GM18870 (cell line): ENCODE data around the gene CARMIL1.
A peak's percentile ranks its signal among the peaks of the same experiment; 100 is the strongest.
"Not testable (repeated sequence)": the region's sequence is repeated elsewhere in the genome, so short reads cannot be mapped to it uniquely, and the experiment has no call there.

Experiments
- ATAC-seq: cut with Tn5 transposase; IDR thresholded peaks from one replicate; pipeline ENCODE4 v1.9.1; 2021; ENCODE audit warnings: moderate library complexity; ENCODE audit not compliant: unreplicated experiment

CARMIL1 gene

DNA sequence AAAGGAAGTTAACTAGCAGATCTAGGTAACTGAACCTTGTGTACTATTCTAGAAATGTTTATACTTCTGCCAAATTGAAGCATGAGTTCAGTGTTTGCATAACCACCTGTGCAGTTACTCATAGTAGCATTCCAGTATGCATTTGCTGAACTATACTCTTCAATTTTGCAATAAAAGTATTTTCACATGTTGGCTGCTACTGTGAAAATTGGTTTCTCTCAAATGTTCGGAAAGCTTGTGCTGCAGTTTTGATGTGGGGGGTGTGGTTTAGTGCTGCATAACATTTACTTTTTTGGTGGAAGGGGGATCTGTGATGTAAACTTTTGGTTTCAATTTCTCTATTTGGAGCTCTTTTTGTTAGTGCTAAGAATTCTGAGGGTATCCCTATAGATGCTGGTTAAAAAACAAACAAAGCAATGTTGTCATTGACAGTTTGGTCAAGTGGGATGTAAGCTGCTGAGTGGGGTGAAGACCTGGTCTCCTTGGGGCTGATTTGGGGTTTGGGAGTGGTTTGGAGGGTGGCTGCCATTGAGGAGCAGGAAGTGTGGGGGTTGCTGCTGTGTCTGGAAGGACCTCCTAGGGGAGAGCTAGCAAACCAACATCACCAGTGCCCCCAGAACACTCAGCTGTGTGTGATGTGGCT lies 87.8 kb downstream of the CARMIL1 start:
- peak; percentile 40 for ATAC-seq

DNA sequence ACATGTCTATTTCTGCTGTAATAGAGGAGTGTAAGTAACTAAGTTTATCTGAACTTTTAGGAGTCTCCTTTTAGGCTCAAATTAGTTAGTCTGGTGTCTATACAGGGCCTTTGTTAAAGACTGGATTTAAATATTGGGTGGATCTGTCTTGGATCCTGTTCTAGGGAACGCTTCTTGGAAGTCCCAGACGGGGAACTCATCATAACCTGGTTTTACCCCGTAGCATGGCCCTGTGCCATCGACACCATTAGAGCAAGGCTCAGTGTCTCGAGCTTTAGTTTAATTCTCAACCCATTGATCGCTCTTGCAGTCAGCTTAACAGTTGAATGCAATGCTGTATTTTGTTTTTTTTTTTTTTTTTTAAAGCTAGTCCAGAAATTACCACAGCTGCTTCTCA lies 89.9 kb downstream of the CARMIL1 start:
- ATAC-seq: no peak

DNA sequence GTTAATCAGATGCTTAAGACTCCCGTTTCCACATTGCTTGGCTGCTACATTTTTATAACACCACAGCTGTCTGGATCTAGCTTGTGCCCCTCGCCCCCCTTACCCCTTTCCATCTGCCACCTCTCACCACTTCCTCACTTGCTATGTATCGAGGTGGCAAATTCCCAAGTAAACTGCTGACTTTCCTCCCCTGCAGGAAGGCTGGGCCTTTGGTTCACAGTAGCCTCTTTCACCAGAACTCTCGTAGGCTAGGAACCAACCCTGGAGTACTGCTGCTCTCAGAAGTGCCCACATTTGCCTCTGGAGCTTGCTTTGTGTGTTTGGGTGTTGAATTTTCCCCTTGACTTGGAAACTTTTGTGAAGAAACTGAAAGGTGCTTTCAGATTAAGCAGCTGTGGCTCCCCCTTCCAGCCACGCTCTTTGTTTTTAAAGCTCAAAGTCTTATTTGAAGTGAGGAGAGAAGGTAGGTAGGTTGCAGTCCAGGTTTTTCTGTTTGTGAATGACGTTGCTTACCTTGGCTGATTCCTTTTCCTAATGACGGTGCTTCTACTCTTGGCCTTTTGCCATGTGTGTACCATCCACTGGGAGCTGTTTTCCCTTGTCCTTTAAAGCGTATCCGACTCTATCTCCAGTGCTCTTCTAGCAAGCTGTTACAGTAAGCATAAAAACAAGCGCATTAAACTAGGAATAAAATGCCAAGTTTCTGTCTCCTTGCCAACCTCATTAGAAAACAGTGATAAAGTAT lies 90.4 kb downstream of the CARMIL1 start:
- no peak for ATAC-seq

DNA sequence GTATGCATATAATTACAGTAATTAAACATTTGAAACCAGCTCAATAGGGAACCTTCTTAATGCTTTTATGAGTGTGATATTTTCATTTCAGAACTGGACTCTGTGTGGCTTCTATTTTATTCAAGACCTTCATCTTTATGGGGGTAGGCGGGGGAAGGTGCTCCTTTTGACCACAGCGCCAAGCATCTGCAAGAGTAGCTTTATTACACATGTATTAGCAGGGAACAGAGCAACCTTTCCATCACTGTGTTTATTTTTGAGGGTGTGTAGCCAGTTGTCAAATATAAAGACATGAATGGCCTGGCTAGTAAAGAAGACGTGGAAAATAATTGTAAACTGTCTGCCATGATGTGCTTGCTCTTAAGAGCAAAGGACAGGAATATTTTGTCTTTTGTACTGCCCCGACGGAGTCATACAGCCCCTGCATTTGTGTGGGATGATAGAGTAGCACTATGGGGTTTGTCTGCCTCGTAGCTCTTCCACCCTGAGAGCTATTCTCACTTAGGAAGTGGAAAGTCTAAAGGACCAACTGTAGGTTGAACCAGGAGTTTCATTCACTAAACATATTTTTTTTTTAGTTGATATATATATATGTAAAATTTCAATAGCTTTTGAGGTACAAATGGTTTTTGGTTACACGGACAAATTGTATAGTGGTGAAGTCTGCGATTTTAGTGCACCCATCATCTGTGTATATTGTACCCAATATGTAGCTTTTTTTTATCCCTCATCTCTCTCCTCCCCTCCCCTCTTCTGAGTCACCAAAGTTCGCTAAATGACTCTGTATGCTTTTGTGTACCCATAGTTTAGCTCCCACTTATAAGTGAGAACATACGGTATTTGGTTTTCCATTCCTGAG lies 91.2 kb downstream of the CARMIL1 start:
- ATAC-seq: no peak

DNA sequence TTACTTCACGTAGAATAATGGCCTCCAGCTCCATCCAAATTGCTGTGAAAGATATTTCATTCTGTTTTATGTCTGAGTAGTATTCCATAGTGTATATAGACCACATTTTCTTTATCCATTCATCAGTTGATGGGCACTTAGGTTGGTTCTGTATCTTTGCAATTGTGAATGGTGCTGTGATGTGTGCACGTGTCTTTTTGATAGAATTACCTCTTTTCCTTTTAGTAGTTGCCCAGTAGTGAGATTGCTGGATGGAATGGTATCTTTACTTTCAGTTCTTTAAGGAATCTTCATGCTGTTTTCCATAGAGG lies 91.8 kb downstream of the CARMIL1 start:
- ATAC-seq: no peak

DNA sequence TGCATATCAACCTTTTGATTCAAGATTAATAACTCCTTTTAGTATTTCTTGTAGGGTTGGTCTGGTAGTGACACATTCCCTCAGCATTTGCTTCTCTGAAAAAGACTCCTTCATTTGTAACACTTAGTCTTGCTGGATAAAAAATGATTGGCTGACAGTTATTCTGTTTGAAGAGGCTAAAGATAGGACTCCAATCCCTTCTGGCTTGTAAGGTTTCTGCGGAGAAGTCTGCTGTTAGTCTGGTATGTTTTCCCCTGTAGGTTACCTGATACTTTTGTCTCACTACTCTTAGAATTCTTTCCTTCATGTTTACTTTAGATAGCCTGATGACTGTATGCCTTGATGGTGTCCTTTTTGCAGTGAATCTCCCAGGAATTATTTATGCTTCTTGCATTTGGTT lies 96.0 kb downstream of the CARMIL1 start:
- ATAC-seq: no peak

DNA sequence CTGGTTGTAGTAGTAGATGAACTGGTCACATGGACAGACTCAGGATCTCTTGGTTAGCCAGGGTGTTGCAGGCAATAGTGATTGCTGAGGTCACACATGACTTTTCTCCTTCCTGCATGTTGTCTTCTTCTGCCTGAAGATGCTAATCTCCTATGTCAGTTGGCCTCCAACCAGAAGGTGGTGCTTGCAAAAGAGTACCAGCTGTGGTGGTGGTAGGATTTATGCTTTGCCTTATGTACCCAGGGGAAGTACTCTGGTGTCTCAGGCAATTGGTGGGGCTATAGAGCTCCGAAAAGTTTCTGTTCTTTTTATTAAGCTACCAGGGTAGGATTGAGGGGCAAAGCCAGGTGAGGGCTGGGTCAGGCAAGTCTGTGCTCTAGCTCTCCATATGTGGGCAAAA lies 98.5 kb downstream of the CARMIL1 start:
- ATAC-seq: no peak

DNA sequence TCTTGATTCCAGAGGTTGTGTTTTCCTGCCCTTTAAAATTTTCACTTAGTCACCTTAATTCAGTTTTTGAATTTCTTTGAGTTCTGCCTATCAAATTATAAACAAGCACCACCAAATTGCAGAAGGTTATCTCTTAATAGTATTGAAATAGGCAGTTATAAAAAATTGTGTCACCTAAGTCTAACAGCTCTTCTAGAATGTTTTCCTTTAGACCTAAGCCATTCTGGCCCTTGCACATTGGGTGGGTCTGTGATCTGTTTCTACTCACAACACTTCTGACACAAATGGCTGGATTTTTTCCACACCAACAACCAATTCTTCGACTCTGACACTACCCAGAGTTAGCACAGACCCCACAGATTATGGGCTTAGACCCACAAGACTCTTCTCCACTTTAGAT lies 101.9 kb downstream of the CARMIL1 start:
- no peak for ATAC-seq

DNA sequence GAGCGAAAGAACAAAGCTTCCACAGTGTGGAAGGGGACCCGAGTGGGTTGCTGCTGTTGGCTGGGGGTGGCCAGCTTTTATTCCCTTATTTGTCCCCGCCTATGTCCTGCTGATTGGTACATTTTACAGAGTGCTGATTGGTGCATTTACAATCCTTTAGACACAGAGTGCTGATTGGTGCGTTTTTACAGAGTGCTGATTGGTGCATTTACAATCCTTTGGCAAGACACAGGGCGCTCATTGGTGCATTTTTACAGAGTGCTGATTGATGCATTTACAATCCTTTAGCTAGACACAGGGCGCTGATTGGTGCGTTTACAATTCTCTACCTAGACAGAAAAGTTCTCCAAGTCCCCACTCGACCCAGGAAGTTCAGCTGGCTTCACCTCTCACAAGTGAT lies 103.3 kb downstream of the CARMIL1 start:
- ATAC-seq: not testable (repeated sequence)

DNA sequence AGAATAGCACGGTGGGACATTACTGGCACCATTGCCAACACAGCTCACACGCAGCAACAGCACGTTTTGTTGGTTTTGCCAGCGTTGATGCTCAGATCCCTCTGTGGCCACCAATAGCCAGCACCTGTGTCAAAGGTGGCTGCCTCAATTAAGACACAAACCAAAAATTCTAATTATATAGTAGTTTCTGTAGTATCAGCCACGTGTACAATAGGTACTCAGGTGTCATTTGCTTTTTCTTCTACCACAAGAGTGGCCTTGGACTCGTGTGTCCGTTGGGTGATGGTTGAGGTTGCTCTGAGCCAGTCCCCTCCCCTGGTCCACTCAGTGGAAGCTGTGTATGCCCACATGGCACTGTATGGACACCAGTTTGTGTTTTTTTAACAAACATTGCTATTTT lies 105.1 kb downstream of the CARMIL1 start:
- ATAC-seq: no peak

DNA sequence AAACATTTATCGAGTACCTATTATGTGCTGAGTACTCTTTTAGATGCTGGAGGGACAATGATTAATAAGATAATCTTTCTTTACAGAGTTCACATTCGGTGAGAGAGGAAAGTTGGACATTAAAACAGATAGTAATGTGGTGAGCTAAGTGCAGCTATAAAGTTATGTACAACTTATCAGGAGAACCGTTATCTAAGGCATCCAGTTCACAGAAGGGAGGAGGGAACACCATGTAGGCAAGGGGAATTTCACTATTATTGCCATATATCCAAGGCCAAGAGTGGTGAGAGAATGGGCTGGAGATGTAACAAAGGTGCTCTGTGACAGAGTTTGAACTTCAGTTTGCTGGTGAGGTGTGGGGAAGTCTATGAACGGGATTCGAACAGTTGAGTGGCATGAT lies 105.8 kb downstream of the CARMIL1 start:
- ATAC-seq: no peak

DNA sequence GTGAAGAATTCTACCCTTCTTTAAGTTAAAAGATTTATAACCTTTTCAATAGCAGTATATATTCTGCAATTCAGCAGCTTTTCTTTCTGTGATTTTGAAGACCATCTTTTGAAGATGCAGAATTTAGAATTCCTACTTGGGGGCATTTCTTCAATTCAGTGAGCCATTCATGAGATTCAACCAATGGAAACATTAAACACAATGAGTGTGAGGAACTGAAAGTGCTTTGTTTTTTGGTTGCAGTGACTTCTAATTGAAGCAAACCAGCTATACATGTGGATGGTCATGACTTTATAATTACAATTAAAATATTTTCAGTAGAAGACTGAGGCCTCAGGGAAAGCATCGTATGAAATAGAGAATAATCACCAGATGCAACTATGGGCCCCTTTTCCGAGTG lies 108.3 kb downstream of the CARMIL1 start:
- ATAC-seq: no peak

DNA sequence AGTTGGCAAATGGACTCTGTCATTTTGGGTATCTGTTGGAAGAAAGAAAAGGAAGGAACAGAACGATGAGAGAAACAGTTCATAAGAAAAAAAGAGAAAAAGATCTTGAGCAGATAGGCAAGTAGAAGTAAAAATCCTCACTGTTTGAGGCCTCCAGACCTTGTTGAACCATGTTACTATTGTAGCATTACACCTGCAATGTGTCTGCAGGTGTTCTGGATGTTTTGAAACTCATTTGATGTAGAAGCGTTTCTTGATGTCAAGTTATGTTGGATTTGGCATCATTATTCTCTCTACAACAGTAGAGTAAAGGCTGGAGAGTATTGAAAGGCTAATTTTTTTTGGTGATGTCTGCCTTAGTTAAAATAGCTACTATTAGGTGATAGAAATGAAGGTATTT lies 108.7 kb downstream of the CARMIL1 start:
- no peak for ATAC-seq

DNA sequence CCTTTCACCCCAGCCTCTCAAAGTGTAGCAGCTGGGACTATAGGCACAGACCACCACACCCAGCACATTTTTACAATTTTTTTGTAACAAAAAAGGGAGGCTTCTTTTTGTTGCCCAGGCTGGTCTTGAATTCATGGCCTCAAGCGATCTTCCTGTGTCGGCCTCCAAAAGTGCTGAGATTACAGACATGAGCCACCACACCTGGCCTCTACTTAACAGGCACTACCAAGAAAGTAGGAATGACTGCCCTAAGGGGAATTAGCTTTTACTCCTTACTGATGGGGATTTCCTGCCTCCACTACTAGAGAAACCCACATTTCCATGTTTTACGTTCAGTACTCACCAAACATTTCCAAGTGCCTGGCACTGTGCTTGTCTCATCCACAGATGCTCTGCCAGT lies 109.6 kb downstream of the CARMIL1 start:
- no peak for ATAC-seq

DNA sequence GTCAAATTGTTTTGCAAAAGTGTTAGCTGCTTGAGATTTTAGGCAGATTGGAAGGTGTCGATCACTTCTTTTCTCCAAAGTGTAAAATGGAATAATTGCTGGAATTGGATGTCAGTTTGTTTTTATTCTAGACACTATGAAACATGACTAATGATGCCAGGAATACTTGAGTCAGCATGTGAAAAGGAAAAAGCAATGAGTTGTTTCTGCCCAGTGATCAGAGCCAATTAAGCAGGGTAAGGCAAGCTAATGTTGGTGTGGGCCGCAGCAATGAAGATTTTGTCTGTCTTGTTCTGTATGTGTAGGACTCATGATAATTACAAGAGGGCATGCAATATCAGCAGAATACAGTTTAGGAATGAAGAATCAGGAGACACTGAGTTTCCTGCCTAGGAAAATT lies 110.3 kb downstream of the CARMIL1 start:
- ATAC-seq: no peak

DNA sequence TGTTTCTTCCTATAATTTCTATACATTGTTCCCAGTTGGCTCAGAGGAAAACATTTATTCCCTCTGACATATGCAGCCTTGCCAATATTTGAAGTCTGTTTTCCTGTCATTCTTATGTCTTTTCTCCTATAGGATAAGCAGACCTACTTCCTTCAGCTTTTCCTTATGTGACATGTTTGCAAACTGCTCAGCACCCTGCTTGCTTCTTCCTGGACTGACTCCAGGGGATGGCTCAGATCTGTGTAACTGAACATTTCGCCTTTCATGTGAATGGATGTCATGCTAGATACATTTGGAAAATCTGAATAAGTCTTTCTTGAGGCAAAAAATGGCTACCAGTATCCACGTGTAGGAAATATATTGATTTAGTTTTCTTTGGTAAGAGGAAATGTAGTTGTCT lies 113.2 kb downstream of the CARMIL1 start:
- ATAC-seq: no peak

DNA sequence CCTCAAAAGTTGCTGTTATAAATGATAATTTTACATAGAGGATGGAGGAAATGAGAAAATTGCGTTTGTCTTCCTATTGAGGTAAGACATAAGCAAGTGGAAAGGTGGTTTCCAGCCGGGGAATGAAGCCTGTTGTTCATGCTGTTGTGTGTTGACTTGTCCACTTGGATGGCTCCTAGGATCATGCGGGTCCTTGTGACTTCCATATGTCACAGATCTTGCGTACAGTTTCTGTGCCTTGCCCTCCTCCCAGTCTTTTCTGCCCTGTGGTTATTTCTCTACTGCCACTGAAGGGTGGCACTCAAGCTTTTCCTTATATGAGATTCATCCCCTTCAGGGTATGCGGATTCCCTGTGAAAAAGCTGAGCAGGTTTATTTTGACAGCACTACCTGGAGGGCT lies 116.6 kb downstream of the CARMIL1 start:
- ATAC-seq: no peak

DNA sequence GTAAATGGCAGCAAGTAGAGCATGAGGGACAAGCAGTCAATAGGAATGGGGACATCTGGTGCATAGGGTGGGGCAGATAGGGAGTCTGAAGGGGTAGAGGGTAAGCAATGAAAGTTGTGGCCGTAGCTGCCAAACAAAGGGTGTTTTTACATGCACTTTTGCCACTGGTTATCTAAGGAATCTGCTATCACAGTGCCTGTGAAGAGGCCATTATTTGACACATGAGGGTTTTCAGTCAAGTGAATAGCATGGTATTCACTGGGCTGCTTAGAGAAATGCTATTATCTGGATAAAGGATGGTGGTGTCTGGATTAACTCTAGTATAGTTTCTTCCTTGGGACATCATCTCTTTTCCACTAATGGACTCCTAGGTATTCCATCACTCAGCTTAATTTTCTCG lies 118.2 kb downstream of the CARMIL1 start:
- no peak for ATAC-seq

DNA sequence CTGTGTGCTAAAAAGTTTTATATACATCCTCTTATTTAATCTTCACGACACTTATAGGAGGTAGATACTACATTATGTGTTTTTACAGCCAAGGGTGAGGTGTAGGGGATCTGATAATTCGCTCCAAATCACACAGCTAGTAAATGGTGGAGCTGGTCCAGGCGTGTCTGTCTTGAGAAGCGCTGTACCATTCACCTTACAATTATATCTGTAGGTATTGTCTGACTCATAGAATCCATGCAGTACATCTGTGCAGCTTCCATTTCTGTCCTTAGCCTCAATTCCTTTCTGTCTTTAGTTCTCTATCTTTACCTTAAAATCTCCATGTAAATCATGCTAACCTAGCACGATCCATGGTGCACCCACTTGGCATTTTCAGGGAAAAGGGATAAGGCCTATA lies 120.7 kb downstream of the CARMIL1 start:
- ATAC-seq: no peak

DNA sequence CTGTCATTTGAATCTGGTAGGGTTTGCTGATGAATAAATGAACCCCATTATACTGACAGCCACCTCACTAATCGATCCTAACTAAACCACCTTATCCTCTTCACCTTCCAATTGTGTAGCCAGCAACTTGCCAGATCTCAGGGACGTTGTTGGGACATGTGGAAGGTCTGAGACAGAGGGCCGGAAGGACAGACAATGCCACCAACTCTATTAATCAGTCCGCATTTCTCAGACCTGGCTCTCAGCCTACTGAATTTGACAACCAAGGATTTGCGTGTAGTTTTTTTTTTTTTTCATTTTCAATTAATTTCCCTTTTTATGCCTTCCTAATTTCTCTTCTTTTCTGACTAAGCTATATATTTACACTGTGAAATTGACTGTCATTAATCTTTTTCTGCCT lies 122.5 kb downstream of the CARMIL1 start:
- no peak for ATAC-seq

DNA sequence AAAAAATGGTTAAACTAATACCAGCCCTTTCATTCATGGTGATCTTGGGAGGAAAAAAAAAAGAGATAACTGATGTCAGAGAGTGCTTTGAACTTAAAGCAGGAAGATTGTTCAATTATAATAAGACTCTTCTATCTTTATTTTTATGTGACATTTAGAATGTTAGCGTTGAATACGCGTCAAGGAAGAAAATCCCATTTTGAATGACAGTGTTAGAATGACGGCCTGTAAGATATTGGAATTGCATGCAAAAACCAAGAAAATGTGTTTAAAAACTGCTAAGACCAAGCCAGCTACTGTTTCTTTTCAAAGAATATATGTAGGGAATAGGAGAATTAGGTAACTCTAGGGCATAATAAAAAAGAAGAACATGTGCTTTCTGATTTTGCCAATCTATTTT lies 123.0 kb downstream of the CARMIL1 start:
- ATAC-seq: no peak

DNA sequence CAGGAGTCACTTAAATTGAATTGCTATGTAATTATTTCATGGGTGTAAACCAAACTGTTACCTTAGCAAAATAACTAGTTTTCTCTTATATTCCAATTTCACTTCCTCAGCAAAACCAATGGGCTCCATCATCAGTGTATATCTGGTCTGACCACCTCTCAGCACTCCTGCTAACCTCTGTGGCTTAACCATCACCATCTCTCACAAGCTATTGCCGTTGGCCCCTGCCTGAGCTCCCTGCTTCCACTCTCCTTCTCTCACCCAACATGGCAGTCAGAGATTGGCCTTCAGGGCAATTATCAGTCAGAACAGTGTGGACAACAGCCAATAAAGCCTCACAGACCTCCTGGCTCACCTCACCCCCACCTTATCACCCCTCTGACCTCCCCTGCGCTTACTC lies 124.0 kb downstream of the CARMIL1 start:
- no peak for ATAC-seq
